ENCODE measurements around the gene KRT6B. TPM values are rescaled to one million over a fixed set of nuclear protein-coding genes. Genes with fewer than 3 reads are reported as not detected.

Gene KRT6B
- total and polyA plus RNA-seq, 2 of the 8 experiments (the other 6 are each of a cell fraction or from before 2014, with no cell fraction given) = not detected

DNA sequence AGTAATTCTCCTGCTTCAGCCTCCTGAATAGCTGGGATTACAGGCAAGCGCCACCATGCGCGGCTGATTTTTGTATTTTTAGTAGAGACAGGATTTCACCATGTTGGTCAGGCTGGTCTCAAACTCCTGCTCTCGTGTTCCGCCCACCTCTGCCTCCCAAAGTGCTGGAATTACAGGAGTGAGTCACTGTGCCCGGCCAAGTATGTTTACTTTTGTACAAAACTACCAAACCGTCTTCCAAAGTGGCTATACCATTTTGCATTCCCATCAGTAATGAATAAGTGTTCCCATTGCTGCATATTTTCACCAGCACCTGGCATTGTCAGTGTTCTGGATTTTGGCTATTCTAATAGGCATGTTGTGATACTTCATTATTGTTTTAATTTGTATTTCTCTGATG, 49.5 kb upstream of the KRT6B start:
- 87% methylated on average over 7 of the region's 7 CpGs; no CpG with 5 or more reads in 1 of the 2 experiments for WGBS, 2 experiments (ENCODE audit: extremely low coverage in 1 of 2, insufficient coverage in 1 of 2, insufficient read length in 1 of 2, insufficient replicate concordance in 2 of 2, low coverage in 1 of 2, low lambda C conversion rate in 2 of 2, missing lambda C conversion rate in 1 of 2)
- Histone ChIP-seq H3K4me2 (ENCODE audit: insufficient read depth in 1 of 2, low read depth in 2 of 2, low read length in 2 of 2) (no peak overlapping the region), H2BK5ac (ENCODE audit: low read depth, low read length) (no peak overlapping the region), H3K23ac (ENCODE audit: insufficient read length) (no peak overlapping the region), H3K18ac (ENCODE audit: extremely low read depth, low read length) (no peak overlapping the region), H2BK120ac (replicated peaks; ENCODE audit: low read depth, low read length) (no peak overlapping the region), H3K9ac (replicated peaks in 1 of 4; ENCODE audit: extremely low read depth in 1 of 4, low read depth in 3 of 4, low read length in 3 of 4) (no peak overlapping the region), H3K56ac (replicated peaks; ENCODE audit: insufficient read length, low read depth, low read length) (no peak overlapping the region), H2BK15ac (ENCODE audit: low read length) (no peak overlapping the region), H3K4me1 (replicated peaks in 1 of 4; ENCODE audit: control insufficient read depth in 3 of 4, insufficient read depth in 4 of 4, low read length in 3 of 4) (peaks cover 0 to 4% (median 1%) of the 10 kb centered on the region in 4 experiments; a peak in 3 of 7 replicates), H3K27ac (ENCODE audit: low read depth, low read length) (no peak overlapping the region), H3K4ac (replicated peaks; ENCODE audit: insufficient read length, low read depth, low read length) (no peak overlapping the region), H3K27me3 (replicated peaks in 1 of 4; ENCODE audit: control insufficient read depth in 3 of 4, extremely low read depth in 1 of 4, insufficient read depth in 3 of 4, low read length in 3 of 4) (no peaks in the 10 kb centered on the region; a peak in 1 of 7 replicates), H3K4me3 (ENCODE audit: extremely low read depth in 1 of 4, insufficient read depth in 2 of 4, low read depth in 3 of 4, low read length in 4 of 4) (no peak overlapping the region), H3K23me2 (ENCODE audit: low read depth, low read length) (no peaks in the 10 kb centered on the region; the same call in 1 of the 2 replicates), H3K9me3 (ENCODE audit: insufficient read depth in 2 of 2, low read depth in 1 of 2, low read length in 1 of 2) (no peaks in the 10 kb centered on the region), H3K14ac (ENCODE audit: insufficient read length) (no peak overlapping the region), H4K5ac (ENCODE audit: insufficient read length, low read depth, low read length) (no peak overlapping the region), H2BK20ac (ENCODE audit: low read length) (no peak overlapping the region), H4K20me1 (replicated peaks in 1 of 2; ENCODE audit: control insufficient read depth in 1 of 2, insufficient read depth in 2 of 2, low read length in 2 of 2) (no peaks in the 10 kb centered on the region), H2AFZ (ENCODE audit: low read length) (no peak overlapping the region), H2AK5ac (ENCODE audit: low read depth, low read length) (no peak overlapping the region), H4K91ac (replicated peaks; ENCODE audit: insufficient read length, low read length) (no peak overlapping the region), H4K8ac (ENCODE audit: extremely low read depth, insufficient read depth, low read length) (no peak overlapping the region), H2BK12ac (ENCODE audit: low read depth, low read length) (no peak overlapping the region), H3K79me2 (ENCODE audit: control insufficient read depth in 1 of 2, insufficient read depth in 2 of 2, low read length in 2 of 2) (no peaks in the 10 kb centered on the region), H3K36me3 (ENCODE audit: control insufficient read depth in 2 of 4, insufficient read depth in 4 of 4, low read length in 3 of 4) (no peaks in the 10 kb centered on the region), H3K79me1 (ENCODE audit: low read depth, low read length) (no peaks in the 10 kb centered on the region)
- POLR2A ChIA-PET (ENCODE audit: partially characterized antibody) = no interaction called here
- DNase-seq (ENCODE audit: low read depth in 1 of 2, low spot score in 2 of 2) (no peak), FAIRE-seq (no peak)
- TF ChIP-seq SAP30 (IDR thresholded peaks at IDR 0.05; ENCODE audit: insufficient read depth, insufficient replicate concordance, low read length) (no peak), RNF2 (IDR thresholded peaks at IDR 0.05; ENCODE audit: borderline replicate concordance, low read depth, low read length, missing control alignments, poor library complexity, severe bottlenecking) (no peak), CHD2 (IDR thresholded peaks at IDR 0.05; ENCODE audit: low read length) (no peak), TAF7 (optimal IDR thresholded peaks at IDR 0.05; ENCODE audit: borderline replicate concordance, low read depth, low read length) (no peak), GABPA (IDR thresholded peaks at IDR 0.05; ENCODE audit: borderline replicate concordance, insufficient read depth, low read length) (no peak), CBX8 (IDR thresholded peaks at IDR 0.05; ENCODE audit: borderline replicate concordance, low read depth, low read length) (no peak)
- CTCF ChIA-PET (ENCODE audit: partially characterized antibody) = interaction anchor here (1.1 to 3.1 kb wide), 3 partner anchors 13 to 106 kb away, joined by 3 to 20 read pairs (median 3); no protein-coding TSS in a partner anchor
